CD4-positive, alpha-beta T cell treated with Interferon gamma for 1 hour (primary cell): ENCODE measurements around the gene ETS1.

Source experiments
- DNase-seq: peaks from one replicate; pipeline ENCODE4 v3.0.0-alpha.2; 2020

Gene ETS1

DNA sequence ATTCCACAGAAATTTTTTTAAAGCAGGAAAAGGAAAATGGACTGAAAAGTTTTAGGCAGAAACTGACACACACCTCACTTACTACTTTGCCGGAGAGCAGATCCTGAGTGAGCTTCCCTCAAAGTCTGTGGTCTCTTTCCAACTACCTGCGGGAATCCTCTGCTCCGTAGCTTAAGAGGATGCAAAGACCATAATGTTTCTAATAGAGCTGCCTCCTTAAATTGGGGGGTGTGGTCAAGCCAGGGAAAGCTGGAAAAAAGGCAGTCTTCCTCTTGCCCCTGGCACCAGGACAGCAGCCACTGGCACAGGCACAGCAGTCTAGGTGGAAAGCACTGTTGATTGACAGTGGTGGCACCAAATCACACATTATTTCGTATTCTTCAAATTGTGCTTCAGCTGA, at the start of gene ETS1:
Gene ETS1 (minus strand): TSS at position 144 of the 400 bp plus-strand sequence. CDS start 14,428 bp downstream, outside the sequence.
- no peak for DNase-seq

- no peak for DNase-seq
These were observed 47.0 kb upstream of the ETS1 start for GRCh38 chr11:128634395-128634794.

DNA sequence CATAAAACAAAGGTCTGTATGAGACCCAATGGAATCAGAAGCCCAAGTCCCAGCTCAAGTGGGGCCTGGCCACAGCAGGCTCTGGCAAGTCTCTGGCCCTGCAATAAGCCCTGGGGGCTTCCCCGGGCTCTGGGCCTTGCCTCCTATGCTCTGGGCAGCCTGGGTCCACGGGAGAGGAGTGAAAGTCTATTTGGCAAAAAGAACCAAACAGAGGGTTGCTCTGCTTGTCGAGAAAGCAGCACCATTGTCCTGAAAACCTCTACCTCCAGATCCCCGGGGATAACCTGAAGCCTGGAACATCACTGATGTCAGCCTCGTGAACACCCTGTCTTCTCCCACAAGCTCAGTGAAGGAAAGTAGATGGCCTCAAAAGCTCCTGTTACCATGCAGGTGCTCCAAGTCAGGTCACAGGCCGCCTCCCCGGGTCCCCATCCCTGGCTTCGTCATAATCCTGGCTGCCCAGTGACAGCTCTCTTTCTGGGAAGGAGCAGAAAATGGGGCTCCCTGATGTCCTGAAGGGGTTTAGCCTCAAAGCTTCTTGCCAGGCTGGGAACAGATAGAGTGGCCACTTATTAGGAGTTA, 46.1 kb upstream of the ETS1 start:
- no peak for DNase-seq

DNA sequence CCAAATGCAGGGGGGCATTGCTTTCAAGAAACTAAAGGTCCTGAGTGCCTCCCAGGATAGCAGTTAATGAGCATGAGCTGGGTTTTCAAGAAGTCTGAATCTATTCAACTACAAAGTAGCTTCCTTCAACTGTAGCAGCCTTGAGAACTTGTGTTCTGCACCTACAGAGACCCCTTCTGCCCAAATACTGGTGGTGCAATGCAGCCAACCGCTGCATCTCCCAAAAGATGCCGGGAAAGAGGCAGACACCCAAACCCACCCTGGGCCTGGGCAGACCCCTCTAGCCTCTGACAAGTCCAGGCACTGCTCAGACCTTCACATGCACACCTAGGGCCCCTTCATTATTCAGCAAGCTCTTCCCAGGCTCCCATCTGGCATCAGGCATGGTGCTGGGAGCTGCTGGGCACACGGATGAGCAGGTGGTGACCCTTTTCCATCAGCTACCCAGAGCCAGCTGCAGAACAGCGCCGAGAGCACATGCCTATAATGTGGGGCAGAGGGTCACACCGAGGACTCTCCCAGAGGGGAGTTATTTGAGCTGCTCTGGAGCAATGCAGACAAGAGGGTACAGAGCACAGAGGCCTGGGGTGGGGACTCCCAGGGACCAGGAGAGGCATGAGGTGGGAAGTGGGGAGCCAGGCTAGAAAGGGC, 44.9 kb upstream of the ETS1 start:
- DNase-seq = peak; percentile 51

- peak; percentile 87 for DNase-seq
These were observed 43.2 kb upstream of the ETS1 start for GRCh38 chr11:128630367-128631230.

- no peak for DNase-seq
These were observed 42.3 kb upstream of the ETS1 start for GRCh38 chr11:128629516-128630106.

- peak; percentile 18 for DNase-seq
These were observed 41.3 kb upstream of the ETS1 start for GRCh38 chr11:128628686-128629085.

DNA sequence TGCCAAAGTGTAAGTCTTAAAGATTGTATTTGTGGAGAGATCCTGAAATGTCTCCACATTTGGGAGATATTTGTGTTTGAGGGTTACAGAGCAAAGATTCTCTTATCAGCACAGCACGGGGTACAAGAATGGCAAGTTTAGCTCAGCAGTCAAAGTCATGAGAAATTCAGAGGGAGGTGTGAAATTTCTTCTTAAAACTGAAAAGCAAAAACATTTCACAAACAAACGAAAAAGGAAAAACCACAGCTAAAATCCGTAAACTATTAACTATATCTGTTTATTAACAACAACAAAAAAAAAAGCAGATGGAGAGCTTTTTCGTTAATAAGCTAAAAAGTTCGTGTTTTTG, 40.9 kb upstream of the ETS1 start:
- no peak for DNase-seq

- peak; percentile 37 for DNase-seq
These were observed 40.4 kb upstream of the ETS1 start for GRCh38 chr11:128627666-128628324.

DNA sequence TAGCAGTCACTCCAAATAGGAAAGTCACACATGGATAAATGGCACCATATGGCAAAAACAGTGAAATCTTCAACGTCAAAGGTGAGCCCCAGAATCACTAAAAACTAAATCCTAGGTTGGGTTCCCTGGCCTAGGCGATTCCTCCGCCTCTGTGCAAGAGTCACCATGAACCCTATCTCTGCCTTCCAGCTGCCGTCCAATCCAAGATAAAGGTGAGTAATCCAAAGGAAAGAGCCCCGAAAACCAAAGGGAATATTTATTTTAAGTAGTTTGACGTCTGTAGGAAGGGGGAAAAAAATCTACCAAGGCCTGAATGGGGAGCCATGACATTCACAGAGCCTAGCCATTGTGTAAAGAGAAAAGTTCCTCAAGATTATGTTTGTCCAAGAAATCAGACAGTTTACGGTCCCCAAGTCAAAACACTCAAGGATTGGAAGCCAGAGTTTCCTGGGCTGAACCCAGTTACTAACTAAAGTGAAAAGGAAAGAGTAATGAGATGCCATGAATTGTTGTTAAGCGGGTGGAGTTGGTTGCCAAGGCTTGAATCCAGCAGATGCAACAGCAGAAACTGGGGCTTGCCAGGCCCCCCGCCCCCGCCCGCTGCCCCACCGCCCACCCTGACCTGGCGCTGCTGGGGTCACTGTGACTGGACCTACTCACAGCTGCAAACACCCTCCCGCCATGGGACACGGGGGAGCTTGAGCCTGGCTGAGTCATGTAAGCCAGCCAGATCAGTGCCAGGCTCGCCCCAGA, 39.7 kb upstream of the ETS1 start:
- DNase-seq = no peak

DNA sequence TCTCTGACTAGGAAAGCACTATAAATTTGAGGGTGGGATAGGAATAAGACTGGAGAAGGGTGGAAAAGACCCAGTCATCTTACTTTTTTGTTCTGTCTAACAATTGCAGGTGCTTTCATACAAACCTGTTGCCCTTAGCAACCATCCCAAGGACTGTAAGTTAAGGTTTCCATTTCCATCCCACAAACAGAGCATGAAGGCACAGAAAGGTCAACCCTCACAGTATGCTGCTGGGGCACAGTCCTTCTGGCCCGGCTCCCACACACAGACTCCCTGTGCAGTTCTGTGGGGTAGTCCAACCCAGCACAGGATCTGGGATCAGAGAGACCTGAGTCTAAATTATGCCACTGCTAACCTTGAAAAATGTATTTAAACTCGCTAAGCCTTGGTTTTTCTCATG, 38.4 kb upstream of the ETS1 start:
- DNase-seq = no peak

GRCh38 chr11:128625326-128625725, 38.0 kb upstream of the ETS1 start:
- no peak for DNase-seq

- DNase-seq = peak; percentile 84
These were observed 37.2 kb upstream of the ETS1 start for GRCh38 chr11:128624269-128625175.

- no peak for DNase-seq
These were observed 35.7 kb upstream of the ETS1 start for GRCh38 chr11:128623091-128623490.

- DNase-seq = no peak
These were observed 34.5 kb upstream of the ETS1 start for GRCh38 chr11:128621601-128622501.

DNA sequence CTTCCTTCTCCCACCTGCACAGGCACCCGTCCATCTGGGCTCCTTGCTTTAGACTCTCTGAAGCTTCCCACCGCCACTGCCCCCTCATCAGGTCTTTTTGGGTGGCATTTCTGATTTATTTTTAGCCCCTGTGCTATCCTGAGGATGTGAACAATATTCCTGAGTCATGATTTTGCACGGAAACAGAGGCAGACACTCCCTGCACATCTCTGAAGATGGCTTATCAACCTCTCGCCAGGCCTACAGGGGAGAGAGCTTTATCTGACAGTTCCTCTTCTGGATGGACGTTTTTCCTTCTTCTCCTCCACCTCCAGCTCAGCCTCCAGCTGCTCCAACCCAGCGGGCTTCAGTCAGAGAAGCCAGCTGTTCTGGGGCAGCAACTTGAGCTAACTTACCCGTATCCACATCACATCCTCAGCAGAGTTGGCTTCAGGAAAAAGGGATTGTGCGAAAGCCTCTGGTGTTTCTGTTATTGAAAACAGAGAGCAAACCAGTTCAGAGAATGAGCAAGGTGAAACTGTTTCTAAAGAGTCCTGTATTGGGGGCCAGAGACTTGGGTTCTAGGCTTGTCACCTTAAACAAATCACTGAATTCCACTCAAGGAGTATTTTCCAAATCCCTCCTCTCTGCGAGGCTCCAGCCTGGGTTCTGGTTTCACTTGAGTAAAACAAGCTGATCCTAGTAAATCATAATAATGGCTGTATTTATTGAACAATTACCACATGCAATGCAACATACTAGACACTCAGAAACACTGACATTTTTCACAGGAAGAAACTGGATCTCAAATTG, 33.1 kb upstream of the ETS1 start:
- no peak for DNase-seq

GRCh38 chr11:128619540-128620308, 32.4 kb upstream of the ETS1 start:
- DNase-seq = no peak

- no peak for DNase-seq
These were observed 31.6 kb upstream of the ETS1 start for GRCh38 chr11:128619007-128619406.
